Stimulated activated CD4-positive, alpha-beta T cell treated with anti-CD3 and anti-CD28 coated beads, Interleukin-12 subunit alpha, Interleukin-12 subunit beta, amount 100 ng/mL, for 24 hours (primary cell): ENCODE results near the gene CACNA2D3.
"Not testable (repeated sequence)": the region's sequence is repeated elsewhere in the genome, so short reads cannot be mapped to it uniquely, and the experiment has no call there.

ENCODE experiments used
- DNase-seq, 2 experiments: peaks; one replicate each; pipeline ENCODE4 v3.0.0-alpha.2; 2020; ENCODE audit warnings: low read depth in 2 of 2

The CACNA2D3 gene

GRCh38 chr3:54957711-54958110 lies 835.4 kb downstream of the CACNA2D3 start:
- no peak for DNase-seq

- no peak for DNase-seq
Observed at GRCh38 chr3:54960082-54960481, 837.7 kb downstream of the CACNA2D3 start.

- DNase-seq, result no peak
Observed at GRCh38 chr3:54960701-54961100, 838.3 kb downstream of the CACNA2D3 start.

DNA sequence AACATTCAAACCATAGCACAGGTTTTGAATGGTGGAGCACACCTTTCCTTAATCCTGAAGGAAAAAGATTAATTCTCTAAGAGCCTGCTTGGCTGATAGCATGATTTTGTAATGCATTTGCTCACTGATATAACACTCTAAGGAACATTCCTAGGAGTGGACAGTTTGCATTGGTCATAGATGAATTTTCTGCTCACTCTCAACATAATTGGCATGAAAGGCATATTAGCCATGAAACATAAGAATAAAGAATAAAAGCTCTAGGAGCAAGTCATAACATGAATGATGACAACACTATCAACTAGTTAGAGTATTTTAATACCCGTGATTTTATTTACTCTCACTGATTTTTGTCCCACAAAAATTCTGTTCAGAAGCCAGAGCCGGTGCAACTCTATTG lies 839.8 kb downstream of the CACNA2D3 start:
- DNase-seq, result no peak

DNA sequence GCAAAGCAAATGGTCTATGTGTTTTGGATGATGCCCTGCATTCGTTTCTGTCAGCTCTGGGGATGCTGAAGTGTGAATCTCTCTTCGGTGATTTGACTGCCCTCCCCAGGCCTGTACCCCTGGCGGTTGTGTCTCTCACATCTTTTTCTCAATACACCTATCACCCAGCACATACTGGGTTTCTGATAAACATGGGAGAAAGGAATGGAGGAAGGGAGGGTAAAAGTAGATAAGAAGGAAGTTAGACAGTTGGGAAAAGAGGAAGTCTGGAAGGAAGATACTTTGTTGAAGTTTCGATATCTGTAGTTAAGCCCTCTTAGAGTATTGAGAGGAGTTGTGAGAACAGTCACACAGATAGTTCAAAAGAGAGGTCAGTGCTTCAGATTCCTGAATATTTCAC lies 841.3 kb downstream of the CACNA2D3 start:
- DNase-seq, result no peak

- DNase-seq, result no peak
Observed at GRCh38 chr3:54964081-54964480, 841.7 kb downstream of the CACNA2D3 start.

GRCh38 chr3:54965746-54966145 lies 843.4 kb downstream of the CACNA2D3 start:
- DNase-seq, result no peak

DNA sequence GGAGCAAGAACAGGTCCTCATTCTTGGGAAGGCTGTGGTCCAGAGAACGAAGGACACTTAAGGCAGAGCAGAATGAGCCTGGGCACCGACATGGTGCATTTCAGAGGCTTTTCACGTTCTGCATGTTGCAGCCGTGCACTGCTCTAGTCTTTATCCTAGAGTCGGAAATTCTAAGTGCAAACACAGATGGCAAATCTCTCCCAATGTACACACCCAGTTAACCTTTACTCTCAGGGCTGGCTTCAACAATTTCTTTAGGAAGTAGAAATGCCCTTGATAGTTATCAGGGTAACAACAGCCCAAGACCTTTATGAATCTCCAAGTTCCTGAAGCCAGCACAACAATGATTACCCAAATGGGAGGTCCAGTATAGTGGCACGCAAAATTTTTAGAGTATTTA lies 844.6 kb downstream of the CACNA2D3 start:
- DNase-seq, result no peak

GRCh38 chr3:54967731-54968161 lies 845.4 kb downstream of the CACNA2D3 start:
- DNase-seq, result no peak

DNA sequence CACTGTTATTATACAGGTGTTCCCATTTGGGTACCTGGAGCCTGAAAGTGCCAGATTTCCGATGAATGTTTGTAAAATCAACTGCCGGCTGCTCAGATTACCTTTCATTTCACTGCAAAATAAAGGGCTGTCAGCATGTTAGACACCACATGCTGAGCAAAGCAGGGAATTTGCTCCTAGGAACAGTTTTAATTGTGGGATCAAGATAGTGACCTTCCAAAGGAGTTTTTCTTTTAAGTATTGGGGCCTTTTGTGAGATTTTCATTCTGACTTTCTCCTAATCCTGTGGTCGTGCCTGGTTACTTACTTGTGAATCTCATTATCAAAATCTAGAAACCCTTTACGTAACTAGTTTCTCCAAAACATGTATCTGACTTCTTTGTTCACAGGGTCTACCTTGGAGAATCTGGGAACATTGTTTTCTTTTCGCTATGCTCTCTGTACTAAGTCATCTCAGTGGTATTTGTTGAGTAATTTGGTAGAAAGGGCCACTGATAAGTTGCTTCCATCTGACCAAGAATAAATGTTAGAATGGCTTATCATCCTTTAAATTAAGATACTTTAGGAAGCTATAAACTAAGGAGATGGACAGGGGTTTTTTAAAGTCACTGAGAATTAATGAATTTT lies 846.3 kb downstream of the CACNA2D3 start:
- no peak for DNase-seq

GRCh38 chr3:54969652-54970051 lies 847.3 kb downstream of the CACNA2D3 start:
- DNase-seq, result no peak

DNA sequence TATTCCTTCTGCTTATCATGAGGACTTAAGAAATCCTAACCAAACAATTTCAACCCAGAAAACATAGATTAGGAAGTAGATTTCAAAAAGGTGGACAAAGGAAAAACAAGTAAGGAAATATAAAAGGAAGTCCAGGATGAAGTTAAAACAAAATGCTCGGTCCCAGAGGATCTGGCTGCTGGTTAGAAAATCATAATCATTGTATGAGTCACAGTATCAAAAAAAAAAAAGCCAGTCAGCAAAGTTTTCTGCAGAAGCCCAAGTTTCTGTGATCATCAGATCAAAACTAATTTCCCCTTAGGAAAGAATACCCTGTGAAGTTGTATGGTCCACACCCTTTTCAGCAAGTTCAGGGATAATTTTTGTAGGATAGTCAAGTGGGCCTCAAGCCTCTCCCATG lies 848.5 kb downstream of the CACNA2D3 start:
- DNase-seq, result no peak

DNA sequence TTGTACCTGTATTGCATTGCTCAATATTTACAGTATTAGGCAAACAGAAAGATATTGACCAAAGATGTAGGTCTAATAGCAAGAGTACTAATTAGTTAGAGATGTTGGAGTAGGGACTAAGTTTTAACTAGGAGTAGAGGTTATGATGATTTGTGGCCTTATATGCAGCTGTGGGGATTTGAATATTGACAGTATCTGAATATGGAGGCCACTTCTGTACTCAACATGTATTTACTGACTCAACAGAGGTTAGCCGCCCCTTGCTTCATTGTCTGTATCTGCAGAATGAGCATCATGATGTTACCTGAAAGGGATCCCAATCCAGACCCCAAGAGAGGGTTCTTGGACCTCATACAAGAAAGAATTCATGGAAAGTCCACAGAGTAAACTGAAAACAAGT lies 855.1 kb downstream of the CACNA2D3 start:
- no peak for DNase-seq

DNA sequence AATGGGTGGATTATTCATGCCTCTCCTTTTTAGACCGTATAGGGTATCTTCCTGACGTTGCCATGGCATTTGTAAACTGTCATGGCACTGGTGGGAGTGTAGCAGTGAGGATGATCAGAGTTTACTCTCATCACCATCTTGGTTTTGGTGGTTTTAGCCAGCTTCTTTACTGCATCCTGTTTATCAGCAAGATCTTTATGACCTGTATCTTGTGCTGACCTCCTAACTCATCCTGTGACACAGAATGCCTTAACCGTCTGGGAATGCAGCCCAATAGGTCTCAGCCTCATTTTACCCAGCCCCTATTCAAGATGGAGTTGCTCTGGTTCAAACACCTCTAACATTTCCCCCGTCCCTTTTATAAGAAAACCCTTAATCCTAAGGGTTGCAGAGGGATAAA lies 855.6 kb downstream of the CACNA2D3 start:
- DNase-seq, result not testable (repeated sequence)

- DNase-seq, result no peak
Observed at GRCh38 chr3:54982807-54983206, 860.5 kb downstream of the CACNA2D3 start.

- no peak for DNase-seq
Observed at GRCh38 chr3:54983266-54984099, 861.1 kb downstream of the CACNA2D3 start.

- no peak for DNase-seq
Observed at GRCh38 chr3:54985856-54986255, 863.5 kb downstream of the CACNA2D3 start.

DNA sequence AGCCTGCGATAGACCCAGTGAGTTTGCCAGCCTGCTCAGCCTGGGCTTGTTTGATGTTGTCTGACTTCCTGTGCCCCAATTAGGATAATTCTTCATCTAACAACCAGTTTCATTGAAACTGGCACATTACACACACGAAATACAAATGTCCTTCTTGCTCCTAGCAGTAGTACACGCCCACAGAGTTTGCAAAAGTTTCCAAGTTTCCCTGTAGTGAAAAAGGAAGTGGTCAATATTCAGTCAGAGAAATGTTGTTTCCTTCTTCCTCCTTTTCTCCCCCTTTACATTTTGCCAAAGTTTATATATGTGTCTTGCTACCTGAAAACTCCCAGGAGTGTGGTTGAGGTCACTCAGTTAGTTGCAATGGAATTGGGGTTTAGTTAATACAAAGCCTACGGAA lies 863.9 kb downstream of the CACNA2D3 start:
- DNase-seq, result no peak

DNA sequence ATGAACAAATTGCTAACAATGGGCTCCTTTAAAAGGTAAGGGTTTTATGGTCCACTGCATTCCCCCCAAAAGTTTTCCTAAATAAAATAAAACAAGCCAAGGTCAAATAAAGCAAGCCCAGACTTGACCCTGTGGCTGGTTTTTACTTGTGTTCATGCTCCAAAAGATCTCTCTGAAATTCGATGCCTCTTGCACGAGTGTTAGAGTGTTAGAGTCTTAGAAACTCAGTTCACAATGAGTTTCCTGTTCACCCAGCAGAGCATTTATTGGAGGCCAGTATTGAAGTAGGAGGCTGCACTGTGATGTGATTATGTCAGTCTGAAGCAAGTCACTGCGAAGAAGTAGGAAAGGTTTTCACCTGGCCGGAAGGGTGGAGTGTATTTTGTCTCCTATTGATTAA lies 865.4 kb downstream of the CACNA2D3 start:
- DNase-seq, result no peak

DNA sequence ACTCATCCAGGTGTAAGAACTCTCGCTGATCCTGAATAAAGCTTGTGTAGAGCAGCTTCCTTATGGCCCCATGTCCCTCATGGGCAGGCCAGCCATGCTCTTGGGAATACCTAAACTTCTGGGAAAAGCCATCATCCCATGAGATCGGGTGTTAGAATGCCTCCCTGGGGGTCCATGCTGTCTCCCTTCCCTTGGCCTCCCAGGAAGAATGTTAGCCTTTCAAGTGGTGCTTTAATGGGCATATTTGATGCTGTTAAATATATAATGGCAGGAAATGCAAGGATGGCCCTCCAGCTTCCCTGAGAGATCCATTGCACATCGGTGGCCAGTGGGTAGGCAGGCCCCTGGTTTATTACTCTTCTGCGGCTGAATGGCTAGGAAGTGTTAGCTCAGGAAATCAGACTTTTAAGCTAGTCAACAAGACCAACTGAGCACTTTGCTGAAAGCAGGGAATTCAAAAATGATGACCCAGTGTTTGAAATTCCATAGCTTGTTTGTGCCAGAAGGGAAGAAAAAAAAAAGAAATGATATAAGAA lies 866.0 kb downstream of the CACNA2D3 start:
- no peak for DNase-seq

DNA sequence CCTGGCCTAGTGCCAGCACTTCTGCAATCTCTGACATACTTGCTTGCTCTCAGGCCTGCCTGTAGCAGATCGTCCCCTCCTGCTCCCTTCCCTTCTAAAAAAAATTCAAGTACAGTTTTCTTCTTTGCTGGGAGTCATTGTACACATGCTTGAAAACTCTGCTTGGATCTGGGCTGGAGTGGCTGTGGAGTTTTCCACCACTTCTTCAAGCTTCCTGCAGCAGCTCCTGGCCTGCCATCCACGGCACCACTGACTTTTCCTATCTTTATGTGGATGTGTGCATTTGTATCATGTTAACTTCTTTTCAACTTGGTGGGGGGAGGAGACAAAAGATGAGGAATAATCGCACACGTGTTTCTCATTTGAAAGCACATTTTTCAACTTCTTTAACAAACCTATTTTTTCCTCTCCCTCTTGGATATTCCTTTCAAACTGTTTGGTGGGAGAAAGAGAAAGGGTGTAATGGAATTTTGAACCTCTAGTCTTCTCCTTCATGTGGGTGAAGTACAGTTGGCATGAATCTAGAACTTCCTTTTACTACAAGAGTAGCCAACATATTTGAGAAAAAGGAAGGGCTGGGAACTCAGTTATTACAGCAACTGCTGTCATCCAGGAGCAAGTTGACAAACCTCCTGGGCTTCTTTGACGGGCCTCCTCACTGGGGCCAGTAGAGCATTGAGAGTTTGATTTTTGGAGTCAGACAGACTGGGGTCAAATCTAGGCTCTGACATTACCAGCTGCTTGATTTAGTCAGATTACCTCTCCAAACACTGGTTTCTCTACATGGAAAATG lies 866.7 kb downstream of the CACNA2D3 start:
- DNase-seq, result no peak

- DNase-seq, result no peak
Observed at GRCh38 chr3:54994111-54994513, 871.8 kb downstream of the CACNA2D3 start.
